GM12865 (cell line): ENCODE results near the gene PPIL4.

ENCODE experiments used
- DNase-seq: peaks from one replicate; pipeline ENCODE4 v3.0.0; 2010; ENCODE audit warnings: low read depth
- H3K4me3 ChIP-seq: 2 replicates; pipeline ENCODE4 v1.5.1; 2011; ENCODE audit warnings: mild to moderate bottlenecking, low read depth, low read length, control low read depth
- CTCF ChIP-seq: IDR thresholded peaks from 2 replicates; pipeline ENCODE4 v1.5.1; 2011; ENCODE audit warnings: low read length, control low read depth, low read depth, inconsistent platforms; ENCODE audit not compliant: insufficient read depth; ENCODE audit errors: missing control alignments

Gene PPIL4

GRCh38 chr6:149534742-149535141 lies 11.1 kb downstream of the PPIL4 start:
- TF ChIP-seq CTCF: no peak
- DNase-seq: no peak
- no peak overlapping the region for H3K4me3 ChIP-seq

GRCh38 chr6:149529650-149530049 lies 16.2 kb downstream of the PPIL4 start:
- H3K4me3 ChIP-seq: no peak overlapping the region
- no peak for DNase-seq
- TF ChIP-seq CTCF: no peak

- H3K4me3 ChIP-seq: no peak overlapping the region
- no peak for DNase-seq
- no peak for TF ChIP-seq CTCF
Measured at GRCh38 chr6:149515494-149515893, 30.3 kb downstream of the PPIL4 start.

DNA sequence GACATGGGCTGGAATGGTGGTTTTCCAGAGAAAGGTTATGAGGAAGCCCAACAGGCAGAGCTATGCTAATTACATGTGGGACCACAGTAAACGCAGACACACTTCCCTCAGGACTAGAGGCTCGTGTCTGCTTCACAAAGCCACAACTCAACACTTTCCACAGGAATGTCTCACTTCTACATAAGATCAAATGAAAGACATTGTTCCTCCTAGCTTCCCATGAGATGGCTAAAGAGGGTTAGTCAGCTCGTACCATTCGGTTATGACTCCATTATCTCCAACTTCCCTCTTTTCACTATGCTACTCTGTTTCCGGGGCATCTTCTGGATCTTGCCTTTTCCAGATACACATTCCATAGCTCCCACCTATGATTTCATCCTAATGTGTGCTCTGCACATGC lies 31.9 kb downstream of the PPIL4 start:
- H3K4me3 ChIP-seq: no peak overlapping the region
- no peak for TF ChIP-seq CTCF
- DNase-seq: no peak

GRCh38 chr6:149510793-149511512 lies 34.9 kb downstream of the PPIL4 start:
- no peak for DNase-seq
- TF ChIP-seq CTCF: no peak
- no peak overlapping the region for H3K4me3 ChIP-seq

- TF ChIP-seq CTCF: no peak
- no peak for DNase-seq
- no peak overlapping the region for H3K4me3 ChIP-seq
Measured at GRCh38 chr6:149508485-149508884, 37.4 kb downstream of the PPIL4 start.

DNA sequence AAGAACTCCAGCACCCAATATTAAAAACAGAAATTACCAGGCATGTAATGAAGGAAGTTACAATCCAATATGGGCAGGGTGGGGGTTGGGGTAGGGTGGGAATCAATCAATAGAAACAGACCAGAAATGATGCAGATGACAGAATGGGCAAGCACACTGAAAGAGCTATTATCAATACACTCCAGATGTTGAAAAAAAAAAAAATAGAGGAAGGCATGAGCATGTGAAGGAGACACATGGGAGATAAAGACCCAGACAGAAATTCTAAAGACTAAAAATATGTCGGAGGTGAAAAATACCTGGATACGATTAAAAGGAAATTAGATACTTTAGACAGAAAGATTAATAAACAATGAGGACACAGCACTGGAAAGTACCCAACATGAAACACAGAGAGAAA lies 42.0 kb downstream of the PPIL4 start:
- no peak overlapping the region for H3K4me3 ChIP-seq
- no peak for TF ChIP-seq CTCF
- DNase-seq: no peak
